Measurements from ENCODE around the gene SLC5A11.
A peak's percentile ranks its signal among the peaks of the same experiment; 100 is the strongest.
"Not testable (repeated sequence)": the region's sequence is repeated elsewhere in the genome, so short reads cannot be mapped to it uniquely, and the experiment has no call there.

The SLC5A11 gene

DNA sequence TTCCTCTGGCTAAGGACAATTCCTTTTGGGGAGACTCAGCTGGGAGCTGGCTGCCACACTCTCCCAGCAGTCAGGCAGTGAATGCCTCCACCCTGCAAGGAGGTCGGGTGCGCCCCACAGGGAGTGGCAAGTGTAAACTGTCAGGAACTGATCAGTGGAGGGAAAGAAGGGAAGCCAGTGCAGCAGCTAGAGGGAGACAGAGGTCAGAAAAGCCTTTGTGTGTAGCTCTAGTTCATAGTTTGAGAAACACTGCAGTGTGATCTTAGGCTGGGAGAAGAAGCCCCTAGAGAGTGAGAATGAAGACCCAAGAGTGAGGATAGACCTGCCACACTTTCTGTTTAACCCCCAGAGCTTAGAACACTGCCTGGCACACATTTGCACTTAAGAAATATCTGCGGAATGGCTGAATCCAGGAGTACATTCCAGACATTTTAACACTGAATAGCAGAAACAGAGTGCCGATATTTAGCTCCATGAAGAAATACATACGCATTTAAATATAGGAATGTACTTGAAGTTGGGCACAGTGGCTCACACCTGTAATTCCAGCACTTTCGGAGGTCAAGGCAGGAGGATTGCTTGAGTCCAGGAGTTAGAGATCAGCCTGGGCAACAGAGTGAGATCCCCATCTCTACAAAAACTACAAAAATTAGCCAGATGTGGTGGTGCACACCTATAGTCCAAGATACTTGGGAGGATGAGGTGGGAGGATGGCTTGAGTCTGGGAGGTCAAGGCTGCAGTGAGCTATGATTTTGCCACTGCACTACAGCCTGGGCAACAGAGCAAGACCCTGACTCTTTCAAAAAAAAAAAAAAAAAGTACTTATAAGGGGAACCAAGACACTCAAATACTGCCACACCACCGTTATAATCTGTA, 11.1 kb upstream of the SLC5A11 start:
- peak; percentile 87 for DNase-seq

DNA sequence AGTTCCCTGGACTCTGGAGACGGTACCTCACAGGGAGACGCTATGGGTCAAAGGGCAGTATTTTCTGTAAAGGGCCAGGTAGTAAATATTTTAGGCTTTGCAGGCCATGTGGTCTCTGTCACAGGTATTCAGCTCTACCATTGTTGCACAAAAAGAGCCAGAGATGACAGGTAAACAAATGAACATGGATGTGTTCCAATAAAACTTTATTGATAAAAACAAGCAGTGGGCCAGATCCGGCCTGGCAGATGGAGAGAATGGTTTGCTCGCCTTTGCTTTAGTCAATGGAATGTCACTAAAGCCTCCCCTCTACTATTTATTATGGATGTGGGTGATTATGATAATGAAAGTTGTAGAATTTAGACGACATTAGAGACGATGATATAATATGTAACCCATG, 8.9 kb upstream of the SLC5A11 start:
- no peak for DNase-seq

DNA sequence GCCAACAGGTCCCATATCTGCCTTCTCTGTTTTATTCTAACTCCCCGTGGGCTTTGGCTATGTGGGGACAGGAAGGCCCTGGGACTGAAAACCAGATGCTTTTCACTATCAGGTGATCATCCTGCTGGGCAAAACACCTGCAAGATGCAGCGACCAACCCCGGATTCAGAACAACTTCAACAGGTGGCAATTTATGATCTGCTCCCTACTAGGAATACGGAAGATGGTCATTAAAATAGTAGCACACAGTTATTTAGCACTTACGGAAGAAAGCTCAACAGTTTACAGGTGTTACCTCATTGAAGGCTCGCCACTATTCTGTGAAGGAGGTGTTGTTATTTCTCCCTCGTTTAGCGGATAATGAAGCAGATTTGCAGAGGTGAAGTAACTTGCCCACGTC, 7.8 kb upstream of the SLC5A11 start:
- DNase-seq: no peak

GRCh38 chr16:24838554-24839266, 7.1 kb upstream of the SLC5A11 start:
- DNase-seq: peak; percentile 88

- DNase-seq: no peak
These were observed 6.3 kb upstream of the SLC5A11 start for GRCh38 chr16:24839347-24839972.

DNA sequence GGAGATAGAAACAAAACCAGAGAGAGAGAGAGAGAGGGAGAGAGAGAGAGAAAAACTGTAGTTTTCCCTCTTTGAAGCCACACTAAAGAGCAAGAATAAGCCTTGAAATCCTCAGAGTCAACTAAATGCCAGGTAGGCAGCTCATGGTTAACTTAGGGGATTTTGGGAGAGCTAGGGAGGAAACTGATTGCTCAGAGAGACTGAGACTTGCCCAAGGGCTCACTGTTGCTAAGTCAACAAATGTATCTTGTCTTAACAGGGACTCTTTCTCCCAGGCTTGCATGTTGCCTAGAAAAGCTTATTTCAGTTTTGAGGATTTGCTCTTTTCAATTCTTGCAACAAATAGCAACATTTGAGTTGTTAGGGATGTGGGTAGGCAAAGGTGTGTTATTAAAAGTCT, 4.5 kb upstream of the SLC5A11 start:
- no peak for DNase-seq

- DNase-seq: peak; percentile 40
These were observed 1.4 kb upstream of the SLC5A11 start for GRCh38 chr16:24844101-24845030.

DNA sequence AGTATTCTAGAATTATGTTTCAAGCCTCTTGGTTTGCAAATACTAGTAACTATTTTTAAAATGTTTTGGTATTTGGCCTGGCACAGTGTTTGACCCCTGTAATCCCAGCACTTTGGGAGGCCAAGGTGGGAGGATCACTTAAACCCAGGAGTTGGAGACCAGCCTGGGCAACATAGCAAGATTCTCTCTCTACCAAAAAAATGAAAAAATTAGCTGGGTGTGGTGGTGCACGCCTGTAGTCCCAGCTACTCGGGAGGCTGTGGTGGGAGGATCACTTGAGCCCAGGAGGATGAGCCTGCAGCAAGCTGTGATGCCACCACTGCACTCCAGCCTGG, 765 bp upstream of the SLC5A11 start:
- DNase-seq: not testable (repeated sequence)

GRCh38 chr16:24846548-24847357, 990 bp downstream of the SLC5A11 start:
- DNase-seq: no peak

DNA sequence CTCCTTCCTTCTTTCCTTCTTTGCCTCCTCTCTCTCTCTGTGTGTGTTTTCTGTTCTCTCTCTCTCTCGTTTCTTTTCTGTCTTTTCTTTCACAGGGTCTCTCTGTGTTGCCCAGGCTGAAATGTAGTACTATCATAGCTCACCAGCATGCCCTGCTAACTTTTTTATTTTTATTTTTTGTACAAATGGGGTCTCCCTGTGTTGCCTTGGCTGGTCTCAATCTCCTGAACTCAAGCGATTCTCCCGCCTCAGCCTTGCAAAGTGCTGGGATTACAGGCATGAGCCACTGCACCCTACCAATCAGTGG, 1.5 kb downstream of the SLC5A11 start:
- DNase-seq: no peak

DNA sequence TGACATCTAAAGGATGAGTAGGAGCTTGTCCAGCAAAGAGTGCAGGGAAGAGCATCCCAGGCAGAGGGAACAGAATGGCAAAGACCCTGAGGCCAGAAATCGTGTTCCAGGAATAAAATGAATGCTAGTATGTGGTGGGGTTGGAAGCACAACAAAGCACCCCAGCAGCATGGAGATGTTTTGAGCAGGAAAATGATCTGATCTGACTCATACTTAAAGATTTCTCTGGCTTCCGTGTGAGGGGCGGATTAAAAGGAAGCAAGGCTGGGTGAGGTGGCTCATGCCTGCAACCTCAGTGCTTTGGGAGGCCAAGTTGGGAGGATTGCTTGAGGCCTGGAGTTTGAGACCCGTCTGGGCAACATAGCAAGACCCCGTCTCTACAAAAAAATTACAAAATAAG, 2.3 kb downstream of the SLC5A11 start:
- no peak for DNase-seq

DNA sequence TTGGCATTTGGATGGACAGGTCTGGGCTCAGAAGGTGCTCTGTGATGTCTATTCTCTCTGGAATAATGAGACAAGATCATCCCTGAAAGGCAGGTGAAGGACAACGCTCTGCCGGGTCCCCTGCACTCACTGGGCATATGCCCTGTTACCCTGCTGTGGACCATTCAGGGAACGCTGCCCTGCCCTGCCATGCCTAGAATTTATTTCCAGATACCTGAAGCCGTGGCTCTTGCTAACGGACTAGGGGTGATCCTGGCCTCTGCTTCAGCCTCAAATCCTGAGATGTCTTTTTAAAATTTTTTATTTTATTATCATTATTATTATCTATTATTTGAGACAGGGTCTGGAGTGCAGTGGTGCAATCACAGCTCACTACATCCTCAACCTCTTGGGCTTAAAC, 3.9 kb downstream of the SLC5A11 start:
- no peak for DNase-seq

GRCh38 chr16:24850289-24850938, 4.7 kb downstream of the SLC5A11 start:
- DNase-seq: no peak

GRCh38 chr16:24851700-24852099, 5.9 kb downstream of the SLC5A11 start:
- no peak for DNase-seq

DNA sequence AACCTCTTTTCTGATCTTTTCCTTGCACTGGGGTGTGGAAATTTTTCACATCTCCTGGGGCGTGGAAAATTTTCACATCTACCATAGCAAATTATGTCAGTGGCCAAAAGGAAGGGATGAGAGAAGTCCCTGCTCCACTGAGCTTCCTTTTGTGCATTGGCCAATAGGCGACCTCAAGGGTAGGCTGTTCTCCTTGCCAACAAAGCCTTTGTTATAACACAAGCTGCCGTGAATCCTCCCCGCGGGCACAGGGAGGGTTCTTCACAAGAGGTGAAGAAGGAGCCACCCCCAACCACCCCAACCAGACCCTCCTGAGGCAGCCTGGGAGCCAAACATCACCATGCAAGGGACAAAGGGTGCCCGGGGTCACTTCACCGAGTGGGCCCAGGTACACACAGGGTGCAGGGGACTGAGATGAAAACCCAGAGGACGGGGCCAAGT, 6.5 kb downstream of the SLC5A11 start:
- no peak for DNase-seq

DNA sequence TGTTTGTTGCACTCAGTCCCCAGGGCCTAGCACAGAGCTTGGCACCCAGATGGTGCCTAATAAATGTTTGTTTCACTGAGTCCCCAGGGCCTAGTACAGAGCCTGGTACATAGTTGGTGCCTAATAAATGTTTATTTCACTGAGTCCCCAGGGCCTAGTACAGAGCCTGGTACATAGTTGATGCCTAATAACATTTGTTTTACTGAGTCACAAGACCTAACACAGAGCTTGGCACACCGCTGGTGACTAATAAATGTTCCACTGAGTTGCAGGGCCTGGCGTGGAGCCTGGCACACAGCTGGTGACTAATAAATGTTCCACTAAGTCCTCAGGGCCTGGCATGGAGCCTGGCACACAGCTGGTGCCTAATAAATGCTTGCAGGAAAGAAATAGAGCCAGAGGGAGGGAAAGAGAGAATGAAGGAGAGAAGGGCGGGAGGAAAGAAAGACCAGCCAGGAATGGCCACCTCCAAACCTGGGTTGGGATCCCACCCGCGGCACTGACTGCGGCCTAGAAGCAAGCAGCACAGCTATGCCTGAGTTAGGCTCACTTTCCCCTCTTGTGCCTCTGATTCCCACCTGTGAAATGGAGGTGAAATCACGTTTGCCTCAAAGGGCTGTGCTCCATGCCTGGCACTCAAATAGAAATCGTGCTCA, 7.5 kb downstream of the SLC5A11 start:
- no peak for DNase-seq

DNA sequence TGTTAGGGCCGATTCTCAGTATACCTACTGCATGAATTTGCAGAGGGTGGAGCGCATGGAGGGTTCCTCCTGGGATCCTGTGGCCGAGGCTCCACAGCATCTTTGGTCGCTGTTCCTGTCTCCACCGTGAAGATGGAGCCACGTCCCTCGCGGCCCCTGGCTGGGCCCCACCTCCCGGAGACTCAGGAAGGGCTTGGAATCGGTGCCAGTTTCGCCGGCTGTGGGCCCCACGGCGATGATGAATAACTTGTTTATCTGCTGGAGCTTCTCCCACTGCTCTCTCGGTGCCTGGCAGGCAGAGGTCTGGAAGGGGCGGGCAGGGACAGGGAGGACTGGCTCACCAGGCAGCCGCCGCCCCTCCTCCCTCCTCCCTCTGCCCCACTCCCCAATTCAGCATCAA, 8.1 kb downstream of the SLC5A11 start:
- DNase-seq: no peak

DNA sequence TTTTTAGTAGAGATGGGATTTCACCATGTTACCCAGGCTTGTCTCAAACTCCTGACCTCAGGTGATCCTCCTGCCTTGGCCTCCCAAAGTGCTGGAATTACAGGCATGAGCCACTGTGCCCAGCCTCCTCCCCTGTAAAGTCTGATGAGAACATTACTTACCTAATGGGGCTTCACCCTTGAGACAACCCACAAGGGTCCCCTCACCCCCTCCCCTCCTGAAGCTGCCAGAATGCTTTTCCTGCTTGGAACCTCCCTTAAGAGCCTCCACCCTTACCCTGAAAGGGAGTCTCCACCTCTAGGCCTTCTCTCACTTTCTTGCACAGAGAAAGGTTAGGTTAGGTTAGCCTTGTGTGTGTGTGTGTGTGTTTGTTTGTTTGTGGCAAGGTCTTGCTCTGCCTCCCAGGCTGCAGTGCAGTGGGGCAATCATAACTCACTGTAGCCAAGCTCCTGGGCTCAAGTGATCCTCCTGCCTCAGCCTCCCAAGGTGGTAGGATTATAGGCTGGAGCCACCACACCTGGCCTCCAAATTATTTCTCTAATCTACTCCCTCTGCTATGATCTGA, 8.9 kb downstream of the SLC5A11 start:
- no peak for DNase-seq

- no peak for DNase-seq
These were observed 9.9 kb downstream of the SLC5A11 start for GRCh38 chr16:24855678-24856077.

DNA sequence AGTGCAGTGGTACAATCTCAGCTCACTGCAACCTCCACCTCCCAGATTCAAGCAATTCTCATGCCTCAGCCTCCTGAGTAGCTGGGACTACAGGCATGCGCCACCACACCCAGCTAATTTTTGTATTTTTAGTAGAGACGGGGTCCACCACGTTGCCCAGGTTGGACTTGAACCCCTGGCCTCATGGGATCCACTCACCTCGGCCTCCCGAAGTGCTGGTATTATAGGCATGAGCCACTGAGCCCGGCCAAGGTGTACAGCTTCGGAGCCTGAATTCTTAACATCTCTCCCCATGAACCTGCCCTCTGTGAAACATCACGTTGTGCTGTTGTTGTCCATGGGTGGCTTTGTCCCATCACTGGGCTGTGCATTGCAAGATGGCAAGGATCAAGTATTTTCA, 11.1 kb downstream of the SLC5A11 start:
- not testable (repeated sequence) for DNase-seq

Measured in hematopoietic multipotent progenitor cell treated with erythropoietin and hydrocortisone succinate and interleukin-3 and kit ligand, for 8 days (in vitro differentiated cells).